ENCODE results near the gene EXD3. TPM values are rescaled to one million over a fixed set of nuclear protein-coding genes. Genes with fewer than 3 reads are reported as not detected.
"Not testable (repeated sequence)": the region's sequence is repeated elsewhere in the genome, so short reads cannot be mapped to it uniquely, and the experiment has no call there.

The EXD3 gene
- polyA plus RNA-seq, 4 donors, result 8.4 to 26.9 (median 11.4) TPM

- no peak for DNase-seq (ENCODE audit: low read depth in 4 of 4, low spot score in 3 of 4)
Measured at GRCh38 chr9:137416563-137417151, 6.3 kb downstream of the EXD3 start.

DNA sequence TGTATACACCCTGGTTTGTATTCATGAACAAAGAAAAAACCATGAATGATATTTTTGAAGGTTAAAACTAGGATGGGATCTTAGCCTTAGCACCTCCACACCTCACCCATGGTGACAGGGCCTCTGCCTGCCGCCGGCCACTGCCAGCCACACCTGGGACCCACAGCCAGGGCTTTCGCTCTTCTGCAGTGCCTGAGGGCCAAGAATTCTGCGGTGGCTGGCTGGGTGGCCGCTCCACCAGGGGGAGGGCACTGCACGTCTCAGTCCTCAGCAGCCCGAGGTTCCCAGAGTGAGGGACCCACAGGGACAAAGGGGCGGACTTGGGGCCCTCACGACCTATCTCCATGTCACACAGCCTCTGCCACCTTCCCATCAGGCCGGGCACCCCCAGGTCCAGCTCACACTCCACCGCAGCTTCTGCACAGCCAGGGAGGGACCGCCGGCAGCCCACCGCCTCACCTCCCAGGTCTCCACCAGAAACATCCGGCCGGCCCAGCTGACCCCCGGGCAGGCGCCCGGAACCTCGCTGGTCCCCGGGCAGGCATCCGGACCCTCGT is 6.9 kb downstream of the EXD3 start:
- DNase-seq (ENCODE audit: low read depth in 4 of 4, low spot score in 3 of 4), result no peak

DNA sequence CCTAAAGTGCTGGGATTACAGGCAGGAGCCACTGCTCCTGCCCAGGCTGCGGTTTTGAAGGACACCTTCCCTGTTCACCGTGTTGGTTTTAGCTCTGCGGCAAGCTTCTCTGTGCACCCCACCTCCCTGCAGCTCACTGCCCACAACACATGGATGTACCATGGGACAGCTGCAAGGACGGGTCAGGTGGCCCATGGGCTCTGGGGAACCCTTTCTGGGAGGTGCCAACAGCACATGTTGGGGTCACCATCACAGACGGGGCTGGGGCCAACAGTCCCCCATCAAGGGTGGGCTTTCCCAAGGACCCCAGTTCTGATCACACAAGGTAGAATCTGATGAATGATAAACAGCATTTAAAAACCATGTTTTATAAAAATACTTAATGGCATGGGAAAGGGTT is 7.5 kb downstream of the EXD3 start:
- no peak for DNase-seq (ENCODE audit: low read depth in 4 of 4, low spot score in 3 of 4)

- DNase-seq (ENCODE audit: low read depth in 4 of 4, low spot score in 3 of 4), result no peak
Measured at GRCh38 chr9:137412431-137412830, 10.5 kb downstream of the EXD3 start.

DNA sequence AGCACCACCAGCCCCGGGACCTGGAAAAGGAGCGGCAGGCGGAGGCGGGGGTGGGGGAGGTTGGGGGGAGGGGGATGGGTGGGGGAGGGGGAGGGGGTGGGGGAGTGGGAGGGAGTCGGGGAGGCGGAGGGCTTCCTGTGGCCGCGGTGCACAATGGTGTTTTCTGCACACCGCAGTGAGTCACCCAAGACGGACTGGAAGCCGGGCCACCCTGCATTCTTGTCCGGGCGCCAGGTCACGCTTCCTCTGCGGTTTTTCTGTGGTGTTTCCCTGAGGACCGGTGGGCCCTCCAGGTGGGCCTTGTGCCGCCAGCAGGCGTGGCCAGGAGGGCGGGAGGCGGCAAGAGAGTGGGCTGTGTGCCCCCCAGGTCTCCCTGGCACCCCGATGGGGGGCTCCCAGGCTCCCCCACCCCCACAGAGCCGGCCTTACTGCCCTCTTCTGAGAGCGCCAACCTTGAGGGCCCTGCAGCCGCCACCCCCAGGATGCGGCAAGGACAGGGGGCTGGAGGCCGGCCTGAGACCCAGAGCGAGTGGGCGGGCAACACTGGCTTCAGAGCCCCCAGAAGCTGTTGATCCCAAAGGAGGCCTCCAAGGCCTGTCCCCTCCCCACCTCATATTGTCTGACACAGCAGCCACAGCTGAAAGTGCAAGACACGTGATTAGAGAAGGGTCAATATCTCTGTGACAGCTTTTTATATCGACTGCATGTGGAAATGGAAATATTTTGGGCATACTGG is 11.1 kb downstream of the EXD3 start:
- DNase-seq (ENCODE audit: low read depth in 4 of 4, low spot score in 3 of 4), result no peak

DNA sequence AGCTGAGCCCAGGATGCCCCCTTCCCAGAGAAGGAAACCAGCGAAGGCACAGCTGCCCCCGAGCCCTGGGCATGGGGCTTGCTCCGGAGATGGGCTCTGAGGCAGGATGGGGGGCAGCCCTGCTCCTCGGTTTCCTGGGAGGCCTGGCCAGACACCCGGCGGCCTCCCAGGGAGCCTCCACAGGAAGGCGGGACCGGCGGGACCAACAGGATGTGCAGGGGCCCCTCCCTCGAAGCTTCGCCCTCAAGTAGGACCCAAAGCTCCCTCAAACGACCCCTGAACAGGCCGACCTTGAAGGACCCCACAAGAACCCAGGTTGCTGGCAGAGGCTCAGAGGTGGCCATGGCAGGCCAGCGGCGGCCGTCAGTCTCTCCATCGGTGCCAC is 11.7 kb downstream of the EXD3 start:
- no peak for DNase-seq (ENCODE audit: low read depth in 4 of 4, low spot score in 3 of 4)

- DNase-seq (ENCODE audit: low read depth in 4 of 4, low spot score in 3 of 4), result no peak
Measured at GRCh38 chr9:137410891-137411249, 12.1 kb downstream of the EXD3 start.

- not testable (repeated sequence) for DNase-seq (ENCODE audit: low read depth in 4 of 4, low spot score in 3 of 4)
Measured at GRCh38 chr9:137410236-137410890, 12.6 kb downstream of the EXD3 start.

DNA sequence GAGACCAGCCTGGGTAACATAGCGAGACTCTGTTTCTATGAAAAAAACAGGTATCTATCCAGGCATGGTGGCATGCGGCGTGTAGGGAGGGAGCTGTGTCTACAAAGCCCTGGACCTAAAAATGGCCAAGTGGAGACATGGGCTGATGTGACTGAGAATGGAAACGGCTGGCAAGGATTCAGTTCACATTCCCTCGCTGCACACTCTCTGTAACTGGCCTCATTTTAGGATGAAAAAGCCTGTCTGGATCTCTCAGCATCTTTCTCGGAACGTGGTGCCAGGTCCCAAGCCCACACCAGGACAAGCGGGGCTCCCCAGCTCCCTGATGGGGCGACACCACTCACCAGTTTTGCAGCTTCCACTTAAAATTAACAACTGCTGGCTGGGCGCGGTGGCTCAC is 13.4 kb downstream of the EXD3 start:
- no peak for DNase-seq (ENCODE audit: low read depth in 4 of 4, low spot score in 3 of 4)

- DNase-seq (ENCODE audit: low read depth in 4 of 4, low spot score in 3 of 4), result no peak
Measured at GRCh38 chr9:137408651-137409405, 14.1 kb downstream of the EXD3 start.

- DNase-seq (ENCODE audit: low read depth in 4 of 4, low spot score in 3 of 4), result no peak
Measured at GRCh38 chr9:137407590-137408300, 15.2 kb downstream of the EXD3 start.

DNA sequence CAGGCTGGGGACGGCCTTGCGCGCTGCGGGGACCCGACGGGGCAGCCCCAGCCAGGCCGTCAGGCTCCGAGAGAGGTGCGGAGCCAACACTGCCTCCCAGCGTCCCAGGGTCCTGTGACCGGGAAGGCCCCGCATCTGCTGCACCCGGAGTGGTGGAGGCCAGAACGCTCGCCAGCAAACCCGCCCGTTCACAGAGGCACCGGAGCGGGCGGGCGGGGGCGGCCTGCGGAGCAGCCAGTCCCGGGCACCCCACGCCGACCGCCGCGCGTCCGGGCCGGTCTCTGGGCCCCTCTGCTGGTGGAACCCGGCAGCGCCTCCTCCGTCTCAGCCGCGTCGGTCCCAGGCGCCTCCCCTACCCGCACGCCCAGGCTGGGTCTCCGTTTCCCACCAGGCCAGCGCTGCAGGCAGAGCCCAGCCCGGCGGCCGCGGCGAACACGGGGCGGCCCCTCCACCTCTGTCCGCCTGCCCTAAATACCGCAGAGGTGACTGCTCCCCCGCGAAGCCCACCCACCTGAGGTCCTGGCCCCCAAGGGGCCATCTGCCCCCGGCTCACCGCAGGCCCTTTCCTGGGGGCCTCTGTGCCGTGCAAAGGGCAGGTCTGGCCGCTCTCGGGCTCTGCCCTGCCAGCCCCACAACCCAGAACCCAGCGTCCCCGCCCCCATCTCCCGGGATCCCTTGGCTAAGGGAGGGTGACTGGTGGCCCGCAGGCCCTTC is 15.9 kb downstream of the EXD3 start:
- peak in 3 of 4 donors; percentile 43 to 49 (median 44) for DNase-seq (ENCODE audit: low read depth in 4 of 4, low spot score in 3 of 4)

DNA sequence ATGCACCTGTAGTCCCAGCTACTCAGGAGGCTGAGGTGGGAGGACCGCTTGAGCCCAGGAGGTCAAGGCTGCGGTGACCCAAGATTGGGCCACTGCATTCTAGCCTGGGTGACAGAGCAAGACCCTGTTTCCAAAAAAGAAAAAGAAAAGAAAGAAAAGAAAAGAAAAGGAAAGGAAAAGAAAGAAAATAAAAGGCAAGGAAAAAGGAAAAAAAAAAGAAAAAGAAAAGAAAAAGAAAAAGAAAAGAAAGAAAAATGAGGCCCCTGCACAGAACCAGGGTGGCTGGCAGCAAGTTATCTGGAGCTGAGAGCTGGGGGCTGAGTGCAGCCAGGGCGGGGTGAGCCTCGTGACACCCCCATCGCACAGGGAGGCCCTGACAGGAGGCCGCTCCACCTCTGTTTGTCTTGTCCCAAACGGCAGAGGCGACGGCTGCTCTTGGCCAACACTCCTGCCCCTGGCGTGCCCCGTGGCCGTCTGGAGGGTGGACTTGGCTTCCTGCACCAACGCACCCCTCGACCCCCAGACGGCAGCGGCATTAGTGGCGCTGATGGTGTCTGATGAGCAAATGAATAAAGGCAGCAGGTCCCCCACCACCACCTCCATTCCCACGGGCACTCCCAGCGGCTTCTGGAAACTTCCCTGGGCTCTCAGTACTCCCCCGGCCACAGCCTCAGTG is 16.7 kb downstream of the EXD3 start:
- no peak for DNase-seq (ENCODE audit: low read depth in 4 of 4, low spot score in 3 of 4)

DNA sequence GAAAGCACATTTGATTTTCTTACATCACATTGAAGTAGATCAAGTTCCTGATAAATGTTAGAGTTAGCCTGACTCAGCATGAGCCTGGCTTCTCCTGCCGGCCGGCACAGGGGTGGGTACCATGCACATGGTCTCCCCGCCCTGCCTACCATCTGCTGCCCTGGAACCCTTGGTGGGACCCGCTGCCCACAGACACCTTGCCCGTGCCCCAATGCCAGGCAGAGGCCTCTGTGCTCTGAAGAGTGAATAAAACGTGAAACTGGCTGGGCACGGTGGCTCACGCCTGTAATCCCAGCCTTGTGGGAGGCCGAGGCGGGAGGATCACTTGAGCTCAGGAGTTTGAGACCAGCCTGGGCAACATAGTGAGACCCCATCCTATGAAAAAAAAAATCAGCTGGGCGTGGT is 17.3 kb downstream of the EXD3 start:
- no peak for DNase-seq (ENCODE audit: low read depth in 4 of 4, low spot score in 3 of 4)

- DNase-seq (ENCODE audit: low read depth in 4 of 4, low spot score in 3 of 4), result no peak
Measured at GRCh38 chr9:137404961-137405567, 17.9 kb downstream of the EXD3 start.

DNA sequence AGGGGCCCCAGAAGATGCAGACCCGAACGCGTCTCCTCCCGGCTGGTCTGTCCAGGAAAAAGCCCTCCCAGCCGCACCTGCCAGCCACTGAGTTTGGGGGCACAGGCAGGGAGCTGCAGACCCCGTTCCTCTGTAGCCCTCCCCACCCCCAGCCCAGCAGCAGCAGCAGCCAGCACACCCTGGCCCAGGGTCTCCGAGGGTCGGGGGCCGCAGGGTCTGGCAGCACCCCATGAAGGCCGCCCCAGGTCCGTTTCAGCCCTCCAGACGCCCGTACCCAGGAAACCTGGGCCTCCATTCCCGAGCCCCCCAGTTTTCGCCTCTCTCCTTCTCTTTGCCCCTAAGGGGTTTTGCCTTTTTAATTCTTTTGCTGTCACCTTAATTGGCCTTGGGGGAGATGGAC is 19.7 kb downstream of the EXD3 start:
- DNase-seq (ENCODE audit: low read depth in 4 of 4, low spot score in 3 of 4), result no peak

DNA sequence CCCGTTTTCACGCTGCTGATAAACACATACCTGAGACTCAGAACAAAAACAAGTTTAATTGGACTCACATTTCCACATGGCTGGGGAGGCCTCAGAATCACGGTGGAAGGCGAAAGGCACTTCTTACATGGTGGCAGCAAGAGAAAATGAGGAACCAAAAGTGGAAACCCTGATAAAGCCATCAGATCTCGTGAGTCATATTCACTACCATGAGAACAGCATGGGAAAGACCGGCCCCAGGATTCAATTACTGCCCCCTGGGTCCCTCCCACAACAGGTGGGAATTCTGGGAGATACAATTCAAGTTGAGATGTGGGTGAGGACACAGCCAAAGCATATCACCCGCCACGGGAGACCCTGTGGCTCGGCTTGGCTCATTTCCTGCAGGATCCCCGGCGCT is 20.2 kb downstream of the EXD3 start:
- no peak for DNase-seq (ENCODE audit: low read depth in 4 of 4, low spot score in 3 of 4)

GRCh38 chr9:137398561-137399468 is 24.1 kb downstream of the EXD3 start:
- no peak for DNase-seq (ENCODE audit: low read depth in 4 of 4, low spot score in 3 of 4)

All from left renal pelvis (tissue), 4 donors.